Measurements from ENCODE around the gene ZNF789. TPM values are rescaled to one million over a fixed set of nuclear protein-coding genes. Genes with fewer than 3 reads are reported as not detected.

Gene ZNF789
- total RNA-seq, 1 experiment from 2014 or later = 15.0 TPM

Other genes starting within 250 kb of the ZNF789 start
- gene MYH16, start 200.1 kb upstream of the ZNF789 start, total RNA-seq (2022) = 0.33 TPM in 1 of 2 replicates, not detected in the other
- gene ARPC1A, start 147.0 kb upstream of the ZNF789 start, total RNA-seq (2022) = 149 and 180 TPM in 2 replicates
- gene ARPC1B, start 98.2 kb upstream of the ZNF789 start, total RNA-seq (2022) = 174 and 192 TPM in 2 replicates
- 155 and 200 TPM in 2 replicates for gene PDAP1, start 64.3 kb upstream of the ZNF789 start, total RNA-seq (2022)
- gene BUD31, start 63.9 kb upstream of the ZNF789 start, total RNA-seq (2022) = 224 and 262 TPM in 2 replicates
- gene PTCD1, start 34.1 kb upstream of the ZNF789 start, total RNA-seq (2022) = 4.9 and 8.6 TPM in 2 replicates
- 49.5 and 62.6 TPM in 2 replicates for gene CPSF4, start 33.9 kb upstream of the ZNF789 start, total RNA-seq (2022)
- gene ATP5MF, start 6.7 kb upstream of the ZNF789 start, total RNA-seq (2022) = 417 and 442 TPM in 2 replicates
- gene ZNF394, start 27.4 kb downstream of the ZNF789 start, total RNA-seq (2022) = 17.4 and 20.6 TPM in 2 replicates
- 13.6 and 16.2 TPM in 2 replicates for gene ZKSCAN5, start 31.8 kb downstream of the ZNF789 start, total RNA-seq (2022)
- 6.1 and 7.4 TPM in 2 replicates for gene FAM200A, start 79.2 kb downstream of the ZNF789 start, total RNA-seq (2022)
- gene ZNF655, start 85.8 kb downstream of the ZNF789 start, total RNA-seq (2022) = 85.2 and 89.9 TPM in 2 replicates
- gene TMEM225B, start 125.4 kb downstream of the ZNF789 start, total RNA-seq (2022) = 0.70 and 0.96 TPM in 2 replicates
- gene ZSCAN25, start 144.1 kb downstream of the ZNF789 start, total RNA-seq (2022) = 17.6 and 20.9 TPM in 2 replicates
- gene CYP3A5, start 207.1 kb downstream of the ZNF789 start, total RNA-seq (2022) = 0.58 and 0.83 TPM in 2 replicates